K562 (cell line): ENCODE data around the gene PUM2. TPM values are rescaled to one million over a fixed set of nuclear protein-coding genes. Genes with fewer than 3 reads are reported as not detected.

Experiments
- ATAC-seq: fragments of 200-7000 bp; cut with Tn5 transposase; 3 replicates; pipeline ENCODE4 v1.9.1; 2020; ENCODE audit warnings: moderate library complexity
- BruUV-seq: library from RNA; stranded (reverse); fragments of 400-500 nt; replicated peaks from 2 replicates; lab custom pipeline; 2021; lab: Mats Ljungman, UMichigan
- CTCF ChIA-PET: fragments of 300-600 bp; formaldehyde crosslinking; extraction: SDS; loops from one replicate; lab custom pipeline; 2021; ENCODE audit warnings: low intra/inter-chr PET ratio; lab: Yijun Ruan, JAX
- POLR2A ChIA-PET: fragments of 300-600, 350-650 bp; sonication (Branson Sonifier 250); formaldehyde crosslinking; extraction: SDS; loops from one replicate; lab custom pipeline; 2021; ENCODE audit warnings: antibody characterized with exemption, inconsistent platforms; lab: Yijun Ruan, JAX
- DNase-seq, 4 experiments: peaks; one replicate each; pipeline versions ENCODE4 v3.0.0 to v3.0.0-alpha.2; 2011 to 2018; ENCODE audit warnings: low spot score in 3 of 4, mixed read lengths in 3 of 4; ENCODE audit errors: extremely low read depth in 1 of 4
- FAIRE-seq: peaks from 2 replicates; lab custom pipeline; 2011; peaks lifted over from hg19 to GRCh38; lab: Jason Lieb, UNC
- H2AFZ ChIP-seq: 2 replicates; pipeline ENCODE4 v1.6.0; 2011; ENCODE audit warnings: low read depth, low read length, control low read depth, inconsistent platforms
- H3K27ac ChIP-seq: fragments of 200-600 bp; 3 replicates; pipeline ENCODE4 v1.8.0; 2011; ENCODE audit warnings: low read depth, mild to moderate bottlenecking, control low read depth, inconsistent platforms, low read length, moderate library complexity, mixed read lengths; ENCODE audit errors: extremely low read depth
- H3K27me3 ChIP-seq, 2 experiments: fragments of 300-600 bp in 1 of 2; 2 replicates in 1 of 2; 3 replicates in 1 of 2; pipeline versions ENCODE4 v1.6.0 to v1.8.0; 2011; ENCODE audit warnings: inconsistent platforms in 2 of 2, low read length in 2 of 2, mild to moderate bottlenecking in 1 of 2, mixed read lengths in 1 of 2, moderate library complexity in 1 of 2; ENCODE audit not compliant: control insufficient read depth in 2 of 2, insufficient read depth in 2 of 2
- H3K36me3 ChIP-seq: fragments of 300-600 bp; 3 replicates; pipeline ENCODE4 v1.8.0; 2011; ENCODE audit warnings: mild to moderate bottlenecking, low read length, inconsistent platforms; ENCODE audit not compliant: control insufficient read depth, insufficient read depth
- H3K4me1 ChIP-seq, 2 experiments: fragments of 200-600 bp in 1 of 2; replicated peaks in 1 of 2; 2 replicates in 1 of 2; 3 replicates in 1 of 2; pipeline versions ENCODE4 v1.5.1 to v1.8.0; 2011; ENCODE audit warnings: inconsistent platforms in 2 of 2, low read length in 2 of 2, mild to moderate bottlenecking in 1 of 2, mixed read lengths in 1 of 2, moderate library complexity in 1 of 2; ENCODE audit not compliant: control insufficient read depth in 2 of 2, insufficient read depth in 2 of 2
- H3K4me2 ChIP-seq: 2 replicates; pipeline ENCODE4 v1.6.1; 2011; ENCODE audit warnings: low read length, control low read depth, inconsistent platforms, mixed read lengths; ENCODE audit not compliant: insufficient read depth
- H3K4me3 ChIP-seq: fragments of 200-600 bp; sonication (generic), shearing (Covaris generic); 2 replicates; pipeline ENCODE4 v1.5.1; 2016; ENCODE audit warnings: control low read depth, inconsistent platforms
- H3K79me2 ChIP-seq: fragments of 200-600 bp; 3 replicates; pipeline ENCODE4 v1.8.0; 2011; ENCODE audit warnings: low read length, inconsistent platforms; ENCODE audit not compliant: control insufficient read depth, insufficient read depth
- H3K9ac ChIP-seq, 2 experiments: 2 replicates each; pipeline versions ENCODE4 v1.6.0 to v1.6.1; 2011; ENCODE audit warnings: low read depth in 2 of 2, low read length in 2 of 2, control low read depth in 1 of 2, inconsistent platforms in 1 of 2, mild to moderate bottlenecking in 1 of 2, mixed read lengths in 1 of 2; ENCODE audit not compliant: insufficient read depth in 1 of 2
- H3K9me1 ChIP-seq: one replicate; pipeline ENCODE4 v1.6.0; 2011; ENCODE audit warnings: inconsistent platforms, mild to moderate bottlenecking, low read length, moderate library complexity; ENCODE audit not compliant: control insufficient read depth, insufficient read depth
- H3K9me3 ChIP-seq: replicated peaks from 2 replicates; pipeline ENCODE4 v1.5.1; 2011; ENCODE audit warnings: low read depth, low read length, inconsistent platforms; ENCODE audit not compliant: control insufficient read depth, insufficient read depth
- H4K20me1 ChIP-seq: replicated peaks from 2 replicates; pipeline ENCODE4 v1.6.1; 2011; ENCODE audit warnings: low read length, inconsistent platforms, mixed read lengths; ENCODE audit not compliant: control insufficient read depth, insufficient read depth
- BRD9 ChIP-seq: fragments of 450-650 bp; IDR thresholded peaks from 2 replicates; pipeline ENCODE4 v1.6.1; 2018; ENCODE audit warnings: low read depth; ENCODE audit not compliant: partially characterized antibody
- EHMT2 ChIP-seq: fragments of 450-650 bp; IDR thresholded peaks from 2 replicates; pipeline ENCODE4 v1.6.1; 2018; ENCODE audit warnings: antibody characterized with exemption
- NBN ChIP-seq: fragments of 450-650 bp; IDR thresholded peaks from 2 replicates; pipeline ENCODE4 v1.6.1; 2016; ENCODE audit warnings: low read depth, mild to moderate bottlenecking
- RBM25 ChIP-seq: fragments of 200-400 bp; formaldehyde crosslinking; IDR thresholded peaks from 2 replicates; pipeline ENCODE4 v1.6.1; 2018; ENCODE audit warnings: low read length, low read depth, moderate library complexity; ENCODE audit not compliant: severe bottlenecking
- TAL1 ChIP-seq: fragments of 450-650 bp; IDR thresholded peaks from 2 replicates; pipeline ENCODE4 v1.6.1; 2016; ENCODE audit warnings: mild to moderate bottlenecking
- TCF7L2 ChIP-seq: fragments of 150-350 bp; IDR thresholded peaks from 2 replicates; pipeline ENCODE4 v1.6.1; 2016; ENCODE audit warnings: low read depth, mild to moderate bottlenecking, low read length, moderate library complexity
- TEAD4 ChIP-seq, 2 experiments: sonication (generic) in 1 of 2; formaldehyde crosslinking in 1 of 2; IDR thresholded peaks; 2 replicates each; pipeline versions ENCODE4 v1.6.1 to v1.8.0; 2012 to 2022; ENCODE audit warnings: borderline replicate concordance in 1 of 2, inconsistent platforms in 1 of 2, low read length in 1 of 2, mild to moderate bottlenecking in 1 of 2, missing genetic modification reagents in 1 of 2
- ZFP30 ChIP-seq: fragments of 250-450 bp; sonication (Bioruptor Pico); IDR thresholded peaks from 2 replicates; pipeline ENCODE4 v1.8.0; 2022; ENCODE audit warnings: moderate library complexity, mild to moderate bottlenecking, inconsistent platforms, borderline replicate concordance
- WGBS: fragments of 100-300 bp; shearing (Covaris generic); methylation state at CpG from one replicate; pipeline ENCODE4 v1.1.6; 2016; ENCODE audit warnings: low coverage, mixed read lengths; ENCODE audit not compliant: insufficient coverage; ENCODE audit errors: missing lambda C conversion rate; 5-methylcytosine and 5-hydroxymethylcytosine counted together
- in situ Hi-C: fragments of 300-500 bp; cut with MboI; formaldehyde crosslinking; loops from 4 replicates; pipeline ENCODE4 v1.15.0; 2018; ENCODE audit warnings: inconsistent platforms, mixed read lengths
- intact Hi-C: fragments of 100-400 bp; cut with micrococcal nuclease; formaldehyde crosslinking; loops from 2 replicates; pipeline ENCODE4 v1.14.2; 2022
- polyA plus RNA-seq, 8 experiments: library from polyadenylated mRNA; depleted of rRNA in 4 of 8; stranded (reverse) in 5 of 8; unstranded in 3 of 8; fragments of >200 nt; fragmentation: Nextera tagmentation in 2 of 8; fragmentation: Illumina TruSeq in 1 of 8; extraction: Ambion mirVana in 2 of 8; extraction: Trizol in 1 of 8; gene quantifications; 2 replicates each; pipeline versions ENCODE4 v1.2.1 to v1.2.3, GENCODE V29; 2011 to 2014; ENCODE audit warnings: inconsistent platforms in 1 of 8, missing spikeins in 1 of 8
- total RNA-seq, 7 experiments: library from RNA; depleted of rRNA in 6 of 7; stranded (reverse); fragments of >200 nt in 6 of 7; fragmentation: Illumina TruSeq in 2 of 7; extraction: Trizol in 2 of 7; gene quantifications; 2 replicates each; pipeline versions ENCODE4 v1.2.1 to v1.2.3, GENCODE V29; 2011 to 2021; ENCODE audit warnings: low replicate concordance in 1 of 7
- TF ChIP-seq, protein P1 (sequence below): fragments of 250-450 bp; sonication (Bioruptor Pico); IDR thresholded peaks from 2 replicates; pipeline ENCODE4 v1.4.0; 2020; ENCODE audit warnings: mild to moderate bottlenecking, moderate library complexity, borderline replicate concordance
- TF ChIP-seq, protein P2 (sequence below): fragments of 250-450 bp; sonication (Bioruptor Pico); IDR thresholded peaks from 2 replicates; pipeline ENCODE4 v1.8.0; 2022; ENCODE audit warnings: inconsistent platforms, mild to moderate bottlenecking, moderate library complexity, borderline replicate concordance
- TF ChIP-seq, protein P3 (sequence below): fragments of 450-650 bp; IDR thresholded peaks from 2 replicates; pipeline ENCODE4 v1.7.1; 2018; ENCODE audit warnings: mild to moderate bottlenecking, low read depth; ENCODE audit not compliant: partially characterized antibody

The PUM2 gene
- total and polyA plus RNA-seq, 9 of the 15 experiments (the other 6 are each of a cell fraction or from before 2014, with no cell fraction given), result 13.4 to 61.9 (median 28.3) TPM

DNA sequence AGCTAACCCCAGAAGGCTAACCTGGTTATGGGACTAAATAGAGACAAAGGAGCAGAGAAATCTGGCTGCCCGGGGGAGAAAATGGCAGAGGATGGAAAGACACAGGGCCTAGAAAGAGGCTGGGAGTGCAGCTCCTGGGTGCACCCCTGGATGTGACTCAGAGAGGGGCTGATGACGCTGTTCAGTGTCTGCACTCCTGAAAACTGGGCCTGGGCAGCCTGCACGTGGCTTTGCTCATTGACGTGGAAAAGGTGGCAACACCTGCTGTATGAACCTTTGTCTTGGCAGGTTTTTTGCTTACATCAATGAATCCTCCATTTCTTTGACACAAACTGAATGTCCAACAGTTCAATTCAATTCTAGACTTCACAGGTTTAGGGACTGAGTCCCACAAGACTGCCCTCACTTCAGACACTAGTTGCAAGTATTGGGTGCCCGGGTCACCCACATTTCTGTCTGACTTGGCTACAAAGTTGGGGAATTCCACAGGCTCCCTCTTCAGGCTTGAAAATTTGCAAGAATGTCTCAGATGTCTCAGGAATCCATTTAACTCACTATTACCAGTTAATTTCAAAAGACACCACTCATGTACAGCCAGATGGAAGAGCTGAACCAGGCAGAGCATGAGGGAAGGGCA, 47.3 kb upstream of the PUM2 start:
- no peak overlapping the region for H3K4me3 ChIP-seq
- BruUV-seq, result no TSS peak
- no peak overlapping the region for H3K9ac ChIP-seq
- H3K4me1 ChIP-seq, result no peaks in the 10 kb centered on the region
- H3K27me3 ChIP-seq, result peaks cover 19 to 53% of the 10 kb centered on the region in 2 experiments
- 2% methylated on average over 5 of the region's 5 CpGs for WGBS
- H3K79me2 ChIP-seq, result no peaks in the 10 kb centered on the region
- ATAC-seq (no peak), DNase-seq (no peak), FAIRE-seq (no peak)
- H3K9me1 ChIP-seq, result peaks cover 2% of the 10 kb centered on the region
- no peaks in the 10 kb centered on the region for H3K9me3 ChIP-seq
- H4K20me1 ChIP-seq, result no peaks in the 10 kb centered on the region
- intact Hi-C loops, result loop anchor here (2.0 to 5.0 kb wide), 2 partner anchors 39 to 245 kb away; no protein-coding TSS in a partner anchor
- H3K27ac ChIP-seq, result no peak overlapping the region
- ChIA-PET POLR2A (no interaction called here), CTCF (interaction anchor here (3.9 kb wide), 1 partner anchor 238 kb away, joined by 26 read pairs; no protein-coding TSS in a partner anchor)
- H3K36me3 ChIP-seq, result no peaks in the 10 kb centered on the region
- in situ Hi-C loops, result no loop called here
- H3K4me2 ChIP-seq, result no peak overlapping the region
- no peak overlapping the region for H2AFZ ChIP-seq
- TF ChIP-seq, protein P1, sequence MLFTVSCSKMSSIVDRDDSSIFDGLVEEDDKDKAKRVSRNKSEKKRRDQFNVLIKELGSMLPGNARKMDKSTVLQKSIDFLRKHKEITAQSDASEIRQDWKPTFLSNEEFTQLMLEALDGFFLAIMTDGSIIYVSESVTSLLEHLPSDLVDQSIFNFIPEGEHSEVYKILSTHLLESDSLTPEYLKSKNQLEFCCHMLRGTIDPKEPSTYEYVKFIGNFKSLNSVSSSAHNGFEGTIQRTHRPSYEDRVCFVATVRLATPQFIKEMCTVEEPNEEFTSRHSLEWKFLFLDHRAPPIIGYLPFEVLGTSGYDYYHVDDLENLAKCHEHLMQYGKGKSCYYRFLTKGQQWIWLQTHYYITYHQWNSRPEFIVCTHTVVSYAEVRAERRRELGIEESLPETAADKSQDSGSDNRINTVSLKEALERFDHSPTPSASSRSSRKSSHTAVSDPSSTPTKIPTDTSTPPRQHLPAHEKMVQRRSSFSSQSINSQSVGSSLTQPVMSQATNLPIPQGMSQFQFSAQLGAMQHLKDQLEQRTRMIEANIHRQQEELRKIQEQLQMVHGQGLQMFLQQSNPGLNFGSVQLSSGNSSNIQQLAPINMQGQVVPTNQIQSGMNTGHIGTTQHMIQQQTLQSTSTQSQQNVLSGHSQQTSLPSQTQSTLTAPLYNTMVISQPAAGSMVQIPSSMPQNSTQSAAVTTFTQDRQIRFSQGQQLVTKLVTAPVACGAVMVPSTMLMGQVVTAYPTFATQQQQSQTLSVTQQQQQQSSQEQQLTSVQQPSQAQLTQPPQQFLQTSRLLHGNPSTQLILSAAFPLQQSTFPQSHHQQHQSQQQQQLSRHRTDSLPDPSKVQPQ (CRISPR knock-in tag), result no peak
- TF ChIP-seq RBM25 (no peak), ZFP30 (no peak), TCF7L2 (no peak), BRD9 (no peak), TEAD4 (IDR thresholded peaks at IDR 0.05; ENCODE audit: low read length) (no peak), TEAD4 (CRISPR knock-in tag; IDR thresholded peaks at IDR 0.05; ENCODE audit: borderline replicate concordance) (no peak), NBN (no peak), EHMT2 (no peak), TAL1 (no peak)
- TF ChIP-seq, protein P2, sequence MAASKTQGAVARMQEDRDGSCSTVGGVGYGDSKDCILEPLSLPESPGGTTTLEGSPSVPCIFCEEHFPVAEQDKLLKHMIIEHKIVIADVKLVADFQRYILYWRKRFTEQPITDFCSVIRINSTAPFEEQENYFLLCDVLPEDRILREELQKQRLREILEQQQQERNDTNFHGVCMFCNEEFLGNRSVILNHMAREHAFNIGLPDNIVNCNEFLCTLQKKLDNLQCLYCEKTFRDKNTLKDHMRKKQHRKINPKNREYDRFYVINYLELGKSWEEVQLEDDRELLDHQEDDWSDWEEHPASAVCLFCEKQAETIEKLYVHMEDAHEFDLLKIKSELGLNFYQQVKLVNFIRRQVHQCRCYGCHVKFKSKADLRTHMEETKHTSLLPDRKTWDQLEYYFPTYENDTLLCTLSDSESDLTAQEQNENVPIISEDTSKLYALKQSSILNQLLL (CRISPR knock-in tag), result no peak
- TF ChIP-seq, protein P3, sequence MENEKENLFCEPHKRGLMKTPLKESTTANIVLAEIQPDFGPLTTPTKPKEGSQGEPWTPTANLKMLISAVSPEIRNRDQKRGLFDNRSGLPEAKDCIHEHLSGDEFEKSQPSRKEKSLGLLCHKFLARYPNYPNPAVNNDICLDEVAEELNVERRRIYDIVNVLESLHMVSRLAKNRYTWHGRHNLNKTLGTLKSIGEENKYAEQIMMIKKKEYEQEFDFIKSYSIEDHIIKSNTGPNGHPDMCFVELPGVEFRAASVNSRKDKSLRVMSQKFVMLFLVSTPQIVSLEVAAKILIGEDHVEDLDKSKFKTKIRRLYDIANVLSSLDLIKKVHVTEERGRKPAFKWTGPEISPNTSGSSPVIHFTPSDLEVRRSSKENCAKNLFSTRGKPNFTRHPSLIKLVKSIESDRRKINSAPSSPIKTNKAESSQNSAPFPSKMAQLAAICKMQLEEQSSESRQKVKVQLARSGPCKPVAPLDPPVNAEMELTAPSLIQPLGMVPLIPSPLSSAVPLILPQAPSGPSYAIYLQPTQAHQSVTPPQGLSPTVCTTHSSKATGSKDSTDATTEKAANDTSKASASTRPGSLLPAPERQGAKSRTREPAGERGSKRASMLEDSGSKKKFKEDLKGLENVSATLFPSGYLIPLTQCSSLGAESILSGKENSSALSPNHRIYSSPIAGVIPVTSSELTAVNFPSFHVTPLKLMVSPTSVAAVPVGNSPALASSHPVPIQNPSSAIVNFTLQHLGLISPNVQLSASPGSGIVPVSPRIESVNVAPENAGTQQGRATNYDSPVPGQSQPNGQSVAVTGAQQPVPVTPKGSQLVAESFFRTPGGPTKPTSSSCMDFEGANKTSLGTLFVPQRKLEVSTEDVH, result no peak
